Suppressor macrophage (primary cell): ENCODE measurements around the gene TTYH3.

Experiments
- DNase-seq, 4 experiments: peaks; one replicate each; pipeline ENCODE4 v3.0.0-alpha.2; 2020 to 2022

Gene TTYH3

GRCh38 chr7:2635810-2636701, 4.3 kb downstream of the TTYH3 start:
- peak; percentile 67 to 78 (median 72) for DNase-seq

- DNase-seq, result no peak
Measured at GRCh38 chr7:2637066-2637471, 5.3 kb downstream of the TTYH3 start.

GRCh38 chr7:2637505-2638223, 5.9 kb downstream of the TTYH3 start:
- DNase-seq, result peak; percentile 95 to 98 (median 97)

- peak; percentile 67 to 87 (median 82) for DNase-seq
Measured at GRCh38 chr7:2638224-2638991, 6.6 kb downstream of the TTYH3 start.

GRCh38 chr7:2639181-2639681, 7.4 kb downstream of the TTYH3 start:
- DNase-seq, result peak in 3 of 4 experiments; percentile 42 to 71 (median 56)

GRCh38 chr7:2639695-2640481, 8.1 kb downstream of the TTYH3 start:
- DNase-seq, result peak in 1 of 4 experiments; percentile 16

GRCh38 chr7:2640482-2640830, 8.7 kb downstream of the TTYH3 start:
- no peak for DNase-seq

GRCh38 chr7:2640846-2641316, 9.1 kb downstream of the TTYH3 start:
- DNase-seq, result peak in 3 of 4 experiments; percentile 54 to 66 (median 56)

GRCh38 chr7:2641406-2642393, 9.9 kb downstream of the TTYH3 start:
- peak; percentile 91 to 94 (median 94) for DNase-seq

GRCh38 chr7:2643386-2644219, 11.8 kb downstream of the TTYH3 start:
- DNase-seq, result peak in 1 of 4 experiments; percentile 51

GRCh38 chr7:2644220-2644561, 12.4 kb downstream of the TTYH3 start:
- no peak for DNase-seq

GRCh38 chr7:2644562-2645273, 12.9 kb downstream of the TTYH3 start:
- peak in 1 of 4 experiments; percentile 48 for DNase-seq

GRCh38 chr7:2645274-2645868, 13.6 kb downstream of the TTYH3 start:
- peak; percentile 44 to 67 (median 56) for DNase-seq

- DNase-seq, result no peak
Measured at GRCh38 chr7:2646336-2646679, 14.5 kb downstream of the TTYH3 start.

GRCh38 chr7:2646680-2647571, 15.1 kb downstream of the TTYH3 start:
- no peak for DNase-seq

- DNase-seq, result peak; percentile 47 to 63 (median 58)
Measured at GRCh38 chr7:2647594-2648172, 15.9 kb downstream of the TTYH3 start.
